C4-2B (cell line): ENCODE data around the gene C1QTNF6.

Source experiments
- H3K27ac ChIP-seq: fragments of 450-650 bp; 2 replicates; pipeline ENCODE4 v1.5.1; 2017
- ZFX ChIP-seq: fragments of 450-650 bp; IDR thresholded peaks from 2 replicates; pipeline ENCODE4 v1.6.1; 2017
- TF ChIP-seq, protein P1 (sequence below): fragments of 450-650 bp; conservative IDR thresholded peaks from 2 replicates; pipeline ENCODE4 v1.5.1; 2017; ENCODE audit warnings: mild to moderate bottlenecking

C1QTNF6 gene

DNA sequence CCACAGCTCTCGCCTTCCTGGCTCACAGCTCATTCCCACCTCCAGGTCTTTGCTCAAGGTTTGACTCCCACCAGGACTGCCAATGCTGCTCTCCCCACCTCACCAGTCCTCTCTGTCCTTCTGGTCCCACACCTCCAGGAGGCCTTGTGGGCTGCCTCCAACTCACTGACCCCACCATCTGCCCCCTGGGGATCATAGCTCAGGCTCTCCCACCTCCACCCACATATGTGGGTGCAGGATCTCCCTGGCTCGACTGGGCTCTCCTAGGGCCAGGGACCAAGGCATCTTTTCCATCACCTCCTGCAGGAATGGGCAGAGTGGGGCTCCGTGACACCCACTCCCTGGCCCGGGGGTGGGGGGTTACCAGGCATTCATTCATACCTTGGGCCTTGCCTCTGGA is 38.0 kb upstream of the C1QTNF6 start:
- TF ChIP-seq ZFX = no peak
- TF ChIP-seq, protein P1, sequence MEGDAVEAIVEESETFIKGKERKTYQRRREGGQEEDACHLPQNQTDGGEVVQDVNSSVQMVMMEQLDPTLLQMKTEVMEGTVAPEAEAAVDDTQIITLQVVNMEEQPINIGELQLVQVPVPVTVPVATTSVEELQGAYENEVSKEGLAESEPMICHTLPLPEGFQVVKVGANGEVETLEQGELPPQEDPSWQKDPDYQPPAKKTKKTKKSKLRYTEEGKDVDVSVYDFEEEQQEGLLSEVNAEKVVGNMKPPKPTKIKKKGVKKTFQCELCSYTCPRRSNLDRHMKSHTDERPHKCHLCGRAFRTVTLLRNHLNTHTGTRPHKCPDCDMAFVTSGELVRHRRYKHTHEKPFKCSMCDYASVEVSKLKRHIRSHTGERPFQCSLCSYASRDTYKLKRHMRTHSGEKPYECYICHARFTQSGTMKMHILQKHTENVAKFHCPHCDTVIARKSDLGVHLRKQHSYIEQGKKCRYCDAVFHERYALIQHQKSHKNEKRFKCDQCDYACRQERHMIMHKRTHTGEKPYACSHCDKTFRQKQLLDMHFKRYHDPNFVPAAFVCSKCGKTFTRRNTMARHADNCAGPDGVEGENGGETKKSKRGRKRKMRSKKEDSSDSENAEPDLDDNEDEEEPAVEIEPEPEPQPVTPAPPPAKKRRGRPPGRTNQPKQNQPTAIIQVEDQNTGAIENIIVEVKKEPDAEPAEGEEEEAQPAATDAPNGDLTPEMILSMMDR = no peak
- no peak overlapping the region for H3K27ac ChIP-seq

GRCh38 chr22:37225481-37225880 is 37.4 kb upstream of the C1QTNF6 start:
- no peak overlapping the region for H3K27ac ChIP-seq
- TF ChIP-seq, protein P1 = no peak
- no peak for TF ChIP-seq ZFX

- TF ChIP-seq ZFX = no peak
Measured at GRCh38 chr22:37224757-37225420, 36.8 kb upstream of the C1QTNF6 start.

GRCh38 chr22:37223965-37224551 is 36.0 kb upstream of the C1QTNF6 start:
- no peak overlapping the region for H3K27ac ChIP-seq
- no peak for TF ChIP-seq ZFX
- TF ChIP-seq, protein P1 = no peak

More at GRCh38 chr22:37224757-37225420, 36.8 kb upstream of the C1QTNF6 start:
- no peak overlapping the region for H3K27ac ChIP-seq

GRCh38 chr22:37222440-37222971 is 34.5 kb upstream of the C1QTNF6 start:
- no peak overlapping the region for H3K27ac ChIP-seq
- TF ChIP-seq, protein P1 = no peak
- TF ChIP-seq ZFX = no peak

GRCh38 chr22:37221424-37222333 is 33.6 kb upstream of the C1QTNF6 start:
- no peak for TF ChIP-seq ZFX
- TF ChIP-seq, protein P1 = no peak
- H3K27ac ChIP-seq = no peak overlapping the region

GRCh38 chr22:37220543-37220981 is 32.5 kb upstream of the C1QTNF6 start:
- no peak overlapping the region for H3K27ac ChIP-seq
- TF ChIP-seq, protein P1 = no peak
- TF ChIP-seq ZFX = no peak
